OCI-LY7 (cell line): ENCODE measurements around the gene PIGL.

Experiments used
- CTCF ChIP-seq: fragments of 200-600 bp; sonication (generic); conservative IDR thresholded peaks from 2 replicates; pipeline ENCODE4 v1.5.1; 2014; ENCODE audit warnings: mild to moderate bottlenecking, antibody characterized with exemption, low read length, moderate library complexity, mixed read lengths
- EZH2phosphoT487 ChIP-seq: fragments of 200-600 bp; sonication (generic); IDR thresholded peaks from 2 replicates; pipeline ENCODE4 v1.6.1; 2018; ENCODE audit warnings: low read depth, borderline replicate concordance, mild to moderate bottlenecking, mixed run types, antibody characterized with exemption, low read length, moderate library complexity, mixed read lengths

- TF ChIP-seq CTCF: no peak
- TF ChIP-seq EZH2phosphoT487: no peak
Measured at GRCh38 chr17:16267174-16267573, 50.2 kb downstream of the PIGL start.
